ENCODE measurements around the gene FER1L5.

DNA sequence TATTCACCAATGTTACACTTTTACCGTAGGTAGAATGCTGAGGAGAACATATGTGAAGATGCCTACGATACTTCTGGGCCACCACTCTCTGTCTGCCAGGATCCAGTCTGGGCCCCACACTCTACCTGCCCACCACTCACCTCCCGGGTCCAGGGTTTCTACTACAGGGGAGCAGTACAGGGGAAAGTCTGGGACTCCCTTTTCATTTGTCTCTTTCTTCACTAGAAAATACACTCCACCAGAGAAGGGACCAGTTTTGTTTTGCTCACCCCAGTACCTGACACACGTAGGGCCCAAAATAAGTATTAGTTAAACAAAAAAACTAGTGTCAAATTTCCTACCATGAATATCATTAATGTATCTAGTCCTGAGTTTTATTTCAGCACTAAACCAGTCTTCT, 25.6 kb upstream of the FER1L5 start:
- TF ChIP-seq, protein P1, sequence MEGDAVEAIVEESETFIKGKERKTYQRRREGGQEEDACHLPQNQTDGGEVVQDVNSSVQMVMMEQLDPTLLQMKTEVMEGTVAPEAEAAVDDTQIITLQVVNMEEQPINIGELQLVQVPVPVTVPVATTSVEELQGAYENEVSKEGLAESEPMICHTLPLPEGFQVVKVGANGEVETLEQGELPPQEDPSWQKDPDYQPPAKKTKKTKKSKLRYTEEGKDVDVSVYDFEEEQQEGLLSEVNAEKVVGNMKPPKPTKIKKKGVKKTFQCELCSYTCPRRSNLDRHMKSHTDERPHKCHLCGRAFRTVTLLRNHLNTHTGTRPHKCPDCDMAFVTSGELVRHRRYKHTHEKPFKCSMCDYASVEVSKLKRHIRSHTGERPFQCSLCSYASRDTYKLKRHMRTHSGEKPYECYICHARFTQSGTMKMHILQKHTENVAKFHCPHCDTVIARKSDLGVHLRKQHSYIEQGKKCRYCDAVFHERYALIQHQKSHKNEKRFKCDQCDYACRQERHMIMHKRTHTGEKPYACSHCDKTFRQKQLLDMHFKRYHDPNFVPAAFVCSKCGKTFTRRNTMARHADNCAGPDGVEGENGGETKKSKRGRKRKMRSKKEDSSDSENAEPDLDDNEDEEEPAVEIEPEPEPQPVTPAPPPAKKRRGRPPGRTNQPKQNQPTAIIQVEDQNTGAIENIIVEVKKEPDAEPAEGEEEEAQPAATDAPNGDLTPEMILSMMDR (conservative IDR thresholded peaks at IDR 0.05; ENCODE audit: low read length): no peak
- no peak for TF ChIP-seq EZH2phosphoT487 (IDR thresholded peaks at IDR 0.05; ENCODE audit: borderline replicate concordance, low read depth, low read length)
